Measurements from ENCODE around the gene DNAH11. TPM values are rescaled to one million over a fixed set of nuclear protein-coding genes. Genes with fewer than 3 reads are reported as not detected.

DNAH11 gene
- total RNA-seq, 1 donor from 2014 or later, result 3.4 TPM

GRCh38 chr7:21603972-21604749 is 61.3 kb downstream of the DNAH11 start:
- intact Hi-C loops (cut with DNase I), result no loop called here
- H3K4me3 ChIP-seq, result no peak overlapping the region
- H3K36me3 ChIP-seq, result no peaks in the 10 kb centered on the region
- H3K27ac ChIP-seq, result no peak overlapping the region
- ATAC-seq (no peak), DNase-seq (no peak)
- TF ChIP-seq CTCF (IDR thresholded peaks at IDR 0.05), result no peak
- H3K27me3 ChIP-seq, result no peaks in the 10 kb centered on the region
- peaks cover 5% of the 10 kb centered on the region for H3K4me1 ChIP-seq
- no peaks in the 10 kb centered on the region for H3K9me3 ChIP-seq

DNA sequence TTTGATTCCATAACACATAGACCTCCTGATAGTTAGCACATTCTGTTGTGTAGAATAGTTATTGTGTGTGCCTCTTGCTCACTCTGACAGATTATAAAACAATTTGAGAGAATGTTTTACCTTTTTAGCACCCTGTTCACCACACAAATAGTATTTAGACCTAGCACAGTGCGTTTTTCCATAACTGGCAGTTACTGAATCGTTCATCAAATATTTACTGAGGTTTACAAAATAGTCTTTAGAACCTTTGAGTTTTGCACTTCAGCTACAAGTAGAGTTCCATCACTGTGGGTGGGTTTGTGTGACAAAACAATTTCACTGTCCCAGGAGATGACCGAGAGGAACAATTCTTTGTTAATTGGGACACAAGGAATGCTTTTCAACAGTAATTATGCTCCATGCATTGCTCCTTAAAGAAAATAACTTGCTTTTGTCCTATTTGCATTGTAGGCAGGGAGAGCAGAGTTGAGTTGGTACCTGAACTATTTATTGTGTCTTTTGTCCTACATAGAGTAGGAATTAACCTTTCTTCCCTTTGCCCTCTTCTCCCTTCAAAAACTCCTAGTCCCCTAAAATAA is 62.3 kb downstream of the DNAH11 start:
- no peak overlapping the region for H3K27ac ChIP-seq
- no peak for TF ChIP-seq CTCF (IDR thresholded peaks at IDR 0.05)
- intact Hi-C loops (cut with DNase I), result no loop called here
- no peak for DNase-seq
- no peak for ATAC-seq
- H3K4me3 ChIP-seq, result no peak overlapping the region
- H3K9me3 ChIP-seq, result no peaks in the 10 kb centered on the region
- no peaks in the 10 kb centered on the region for H3K36me3 ChIP-seq
- H3K27me3 ChIP-seq, result no peaks in the 10 kb centered on the region
- H3K4me1 ChIP-seq, result peaks cover 5% of the 10 kb centered on the region

DNA sequence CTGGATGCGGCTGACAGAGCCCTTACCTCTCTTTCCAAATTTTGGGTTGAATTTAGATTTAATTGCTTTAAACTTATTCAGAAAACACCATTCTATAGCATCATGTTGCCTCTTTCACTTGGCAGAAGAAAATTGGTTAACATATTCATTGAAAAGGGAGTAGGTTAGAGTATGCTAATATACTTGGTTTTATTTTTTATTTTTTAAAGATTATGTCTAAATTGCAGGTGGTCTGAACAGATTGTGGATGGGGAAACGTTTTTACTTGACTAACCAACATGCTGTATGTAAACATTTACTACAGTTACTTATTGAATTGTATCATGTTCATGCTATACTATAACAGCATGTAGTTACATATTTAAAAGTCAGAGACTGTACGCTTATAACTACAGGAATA is 65.6 kb downstream of the DNAH11 start:
- no peaks in the 10 kb centered on the region for H3K9me3 ChIP-seq
- ATAC-seq (no peak), DNase-seq (no peak)
- H3K36me3 ChIP-seq, result no peaks in the 10 kb centered on the region
- no peak overlapping the region for H3K27ac ChIP-seq
- no peak for TF ChIP-seq CTCF (IDR thresholded peaks at IDR 0.05)
- no peak overlapping the region for H3K4me3 ChIP-seq
- intact Hi-C loops (cut with DNase I), result no loop called here
- H3K27me3 ChIP-seq, result no peaks in the 10 kb centered on the region
- peaks cover 5% of the 10 kb centered on the region for H3K4me1 ChIP-seq

- Histone ChIP-seq H3K27ac (no peak overlapping the region), H3K27me3 (no peaks in the 10 kb centered on the region), H3K4me1 (no peaks in the 10 kb centered on the region), H3K4me3 (no peak overlapping the region), H3K9me3 (no peaks in the 10 kb centered on the region), H3K36me3 (no peaks in the 10 kb centered on the region)
- intact Hi-C loops (cut with DNase I), result no loop called here
- no peak for TF ChIP-seq CTCF (IDR thresholded peaks at IDR 0.05)
- no peak for DNase-seq
- ATAC-seq, result no peak
Observed at GRCh38 chr7:21611129-21611528, 68.3 kb downstream of the DNAH11 start.

- DNase-seq, result no peak
- no peak for ATAC-seq
- TF ChIP-seq CTCF (IDR thresholded peaks at IDR 0.05), result no peak
- no peaks in the 10 kb centered on the region for H3K4me1 ChIP-seq
- no peaks in the 10 kb centered on the region for H3K9me3 ChIP-seq
- no peak overlapping the region for H3K4me3 ChIP-seq
- intact Hi-C loops (cut with DNase I), result no loop called here
- no peaks in the 10 kb centered on the region for H3K27me3 ChIP-seq
- no peak overlapping the region for H3K27ac ChIP-seq
- H3K36me3 ChIP-seq, result no peaks in the 10 kb centered on the region
Observed at GRCh38 chr7:21616091-21616490, 73.3 kb downstream of the DNAH11 start.

Data from upper lobe of right lung (tissue), 1 donor.